ENCODE measurements around the gene SSR2. TPM values are rescaled to one million over a fixed set of nuclear protein-coding genes. Genes with fewer than 3 reads are reported as not detected.

SSR2 gene
- total RNA-seq, result 10 to 100 TPM; 44.6 to 77.5 (median 61.6) TPM
- 100 to 1,000 TPM in 2 of 3 donors, 10 to 100 TPM in 1; 83.0 to 255 (median 124) TPM for polyA plus RNA-seq
- long read RNA-seq, donor 1, transcript SSR2-201 (6 exons, 1,116 nt), result major isoform, 17 of 19 reads
- long read RNA-seq, donor 1, partial matches to known transcripts, result 0 of 19 reads
- long read RNA-seq, donor 1, other reads (novel, unspliced or antisense), result 1 of 19 reads
- long read RNA-seq, donor 2, transcript SSR2-201 (6 exons, 1,116 nt), result major isoform, 56 of 69 reads
- long read RNA-seq, donor 2, partial matches to known transcripts, result 10 of 69 reads
- long read RNA-seq, donor 2, other reads (novel, unspliced or antisense), result 1 of 69 reads

- ATAC-seq, result peak; percentile 99 to 100 (median 99)
- intact Hi-C loops (cut with DNase I), result no loop called here
- H3K27me3 ChIP-seq (ENCODE audit: insufficient read depth in 3 of 3, low read length in 2 of 3), result no peaks in the 10 kb centered on the region
- no peak for TF ChIP-seq CTCF (IDR thresholded peaks at IDR 0.05)
- peak within 1 kb of the TSS; percentile 88 for H3K27ac ChIP-seq
- H3K4me3 ChIP-seq, result peak within 1 kb of the TSS; percentile 87
- DNase-seq, result peak; percentile 82 to 89
- H3K4me1 ChIP-seq, result peaks cover 12% of the 10 kb centered on the region
- H3K36me3 ChIP-seq (ENCODE audit: insufficient read depth in 1 of 2, low read depth in 1 of 2), result peaks cover 7 to 40% of the 10 kb centered on the region in 2 donors
- H3K9me3 ChIP-seq, result no peaks in the 10 kb centered on the region
- 0 to 1% (median 1%) methylated on average over 44 to 45 of the region's 45 CpGs for WGBS, 3 donors
These were observed at the start of gene SSR2 for GRCh38 chr1:156020293-156021092. TSS of gene SSR2 (minus strand) at chr1:156020951. CDS start at chr1:156020167, 784 bp downstream.

GRCh38 chr1:156070548-156070947 is 49.8 kb upstream of the SSR2 start:
- Histone ChIP-seq H3K4me1 (no peaks in the 10 kb centered on the region), H3K27me3 (ENCODE audit: insufficient read depth in 3 of 3, low read length in 2 of 3) (no peaks in the 10 kb centered on the region), H3K9me3 (no peaks in the 10 kb centered on the region), H3K36me3 (ENCODE audit: insufficient read depth in 1 of 2, low read depth in 1 of 2) (no peaks in the 10 kb centered on the region), H3K4me3 (no peak overlapping the region), H3K27ac (no peak overlapping the region)
- WGBS, 3 donors, result 34 to 50% (median 43%) methylated on average over 4 of the region's 4 CpGs
- intact Hi-C loops (cut with DNase I), result no loop called here
- DNase-seq, result no peak
- no peak for TF ChIP-seq CTCF (IDR thresholded peaks at IDR 0.05)
- no peak for ATAC-seq

- DNase-seq (no peak), ATAC-seq (peak in 3 of 4 donors; percentile 40 to 54 (median 43))
- no peaks in the 10 kb centered on the region for H3K36me3 ChIP-seq (ENCODE audit: insufficient read depth in 1 of 2, low read depth in 1 of 2)
- H3K4me1 ChIP-seq, result no peaks in the 10 kb centered on the region
- intact Hi-C loops (cut with DNase I), result no loop called here
- WGBS, 3 donors, result 27 to 62% (median 29%) methylated on average over 3 of the region's 3 CpGs
- no peak overlapping the region for H3K4me3 ChIP-seq
- H3K27ac ChIP-seq, result no peak overlapping the region
- H3K27me3 ChIP-seq (ENCODE audit: insufficient read depth in 3 of 3, low read length in 2 of 3), result no peaks in the 10 kb centered on the region
- no peak for TF ChIP-seq CTCF (IDR thresholded peaks at IDR 0.05)
- no peaks in the 10 kb centered on the region for H3K9me3 ChIP-seq
These were observed 49.0 kb upstream of the SSR2 start for GRCh38 chr1:156069490-156070455.

- DNase-seq, result no peak
- Histone ChIP-seq H3K9me3 (no peaks in the 10 kb centered on the region), H3K27ac (no peak overlapping the region), H3K27me3 (ENCODE audit: insufficient read depth in 3 of 3, low read length in 2 of 3) (no peaks in the 10 kb centered on the region), H3K4me3 (no peak overlapping the region), H3K36me3 (ENCODE audit: insufficient read depth in 1 of 2, low read depth in 1 of 2) (no peaks in the 10 kb centered on the region), H3K4me1 (no peaks in the 10 kb centered on the region)
- no peak for TF ChIP-seq CTCF (IDR thresholded peaks at IDR 0.05)
- ATAC-seq, result no peak
- intact Hi-C loops (cut with DNase I), result no loop called here
- 82 to 88% (median 86%) methylated on average over 2 of the region's 2 CpGs for WGBS, 3 donors
These were observed 46.5 kb upstream of the SSR2 start for GRCh38 chr1:156067262-156067661.

All from psoas muscle (tissue), 8 donors.